Brain microvascular endothelial cell (primary cell): ENCODE measurements around the gene AKAP12.
"Not testable (repeated sequence)": the region's sequence is repeated elsewhere in the genome, so short reads cannot be mapped to it uniquely, and the experiment has no call there.

Experiments
- DNase-seq: peaks from one replicate; pipeline ENCODE4 v3.0.0-alpha.2; 2020
- H3K27ac ChIP-seq: fragments of 250-450 bp; sonication (Bioruptor Pico); 2 replicates; pipeline ENCODE4 v1.5.1; 2020; ENCODE audit warnings: mild to moderate bottlenecking, moderate library complexity
- H3K27me3 ChIP-seq: fragments of 250-450 bp; sonication (Bioruptor Pico); replicated peaks from 2 replicates; pipeline ENCODE4 v1.5.1; 2020; ENCODE audit warnings: mild to moderate bottlenecking
- H3K36me3 ChIP-seq: fragments of 250-450 bp; sonication (Bioruptor Pico); replicated peaks from 2 replicates; pipeline ENCODE4 v1.5.1; 2020; ENCODE audit warnings: mild to moderate bottlenecking
- H3K4me3 ChIP-seq: 2 replicates; pipeline ENCODE4 v1.5.1; 2011; ENCODE audit warnings: low read depth, mild to moderate bottlenecking, control low read depth, low read length, moderate library complexity
- in situ Hi-C: cut with HindIII; loops from 2 replicates; pipeline ENCODE4 v1.10.0; 2017; ENCODE audit warnings: low sequenced_read_pairs, low pct_ligation_motif_present
- TF ChIP-seq, protein P1 (sequence below): IDR thresholded peaks from 2 replicates; pipeline ENCODE4 v1.5.1; 2011; ENCODE audit warnings: low read depth, mild to moderate bottlenecking, moderate library complexity, low read length, control low read depth, inconsistent platforms; ENCODE audit errors: missing control alignments

Gene AKAP12

DNA sequence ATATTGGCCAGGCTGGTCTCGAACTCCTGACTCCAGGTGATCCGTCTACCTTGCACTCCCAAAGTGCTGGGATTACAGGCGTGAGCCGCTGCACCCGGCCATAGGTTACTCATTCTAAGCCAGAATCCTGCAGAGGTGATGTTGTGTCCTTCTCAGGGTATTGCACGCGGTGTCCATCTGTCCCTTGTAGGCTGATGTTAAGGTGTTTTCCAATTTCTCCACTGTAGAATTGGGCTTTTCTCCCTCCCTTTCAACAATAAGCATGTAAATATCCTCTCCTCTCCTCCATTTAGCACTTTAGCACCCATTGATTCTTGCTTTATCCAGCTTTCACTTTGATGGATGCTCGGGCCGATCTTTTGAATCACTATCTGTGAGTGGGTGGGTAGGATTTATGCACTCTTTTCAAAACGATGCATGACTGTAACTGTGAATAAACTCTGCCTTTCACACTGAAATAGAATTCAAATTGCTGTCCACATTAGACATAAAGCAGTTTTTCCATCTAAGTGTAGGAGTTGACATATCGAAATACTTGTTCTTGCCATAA is 99.0 kb downstream of the AKAP12 start:
- Histone ChIP-seq H3K27ac (no peak overlapping the region), H3K27me3 (no peaks in the 10 kb centered on the region), H3K36me3 (peaks cover 62% of the 10 kb centered on the region), H3K4me3 (no peak overlapping the region)
- in situ Hi-C loops: no loop called here
- no peak for DNase-seq
- TF ChIP-seq, protein P1, sequence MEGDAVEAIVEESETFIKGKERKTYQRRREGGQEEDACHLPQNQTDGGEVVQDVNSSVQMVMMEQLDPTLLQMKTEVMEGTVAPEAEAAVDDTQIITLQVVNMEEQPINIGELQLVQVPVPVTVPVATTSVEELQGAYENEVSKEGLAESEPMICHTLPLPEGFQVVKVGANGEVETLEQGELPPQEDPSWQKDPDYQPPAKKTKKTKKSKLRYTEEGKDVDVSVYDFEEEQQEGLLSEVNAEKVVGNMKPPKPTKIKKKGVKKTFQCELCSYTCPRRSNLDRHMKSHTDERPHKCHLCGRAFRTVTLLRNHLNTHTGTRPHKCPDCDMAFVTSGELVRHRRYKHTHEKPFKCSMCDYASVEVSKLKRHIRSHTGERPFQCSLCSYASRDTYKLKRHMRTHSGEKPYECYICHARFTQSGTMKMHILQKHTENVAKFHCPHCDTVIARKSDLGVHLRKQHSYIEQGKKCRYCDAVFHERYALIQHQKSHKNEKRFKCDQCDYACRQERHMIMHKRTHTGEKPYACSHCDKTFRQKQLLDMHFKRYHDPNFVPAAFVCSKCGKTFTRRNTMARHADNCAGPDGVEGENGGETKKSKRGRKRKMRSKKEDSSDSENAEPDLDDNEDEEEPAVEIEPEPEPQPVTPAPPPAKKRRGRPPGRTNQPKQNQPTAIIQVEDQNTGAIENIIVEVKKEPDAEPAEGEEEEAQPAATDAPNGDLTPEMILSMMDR: no peak

DNA sequence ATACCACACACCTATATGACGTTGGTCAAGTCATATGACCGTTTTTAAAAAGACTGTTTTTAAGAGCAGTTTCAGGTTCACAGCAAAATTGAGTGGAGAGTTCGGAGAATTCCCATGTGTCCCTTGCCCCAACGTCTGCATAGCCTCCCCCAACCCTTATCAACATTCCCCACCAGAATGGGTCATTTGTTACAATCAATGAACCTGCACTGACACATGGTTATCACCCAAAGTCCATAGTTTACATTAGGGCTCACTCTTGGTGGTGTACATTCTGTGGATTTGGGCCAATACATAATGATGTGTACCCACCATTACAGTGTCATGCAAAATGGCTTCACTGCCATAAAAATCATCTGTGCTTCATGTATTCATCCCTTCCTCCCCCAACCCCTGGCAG is 99.6 kb downstream of the AKAP12 start:
- no peak for DNase-seq
- no peaks in the 10 kb centered on the region for H3K27me3 ChIP-seq
- in situ Hi-C loops: no loop called here

DNA sequence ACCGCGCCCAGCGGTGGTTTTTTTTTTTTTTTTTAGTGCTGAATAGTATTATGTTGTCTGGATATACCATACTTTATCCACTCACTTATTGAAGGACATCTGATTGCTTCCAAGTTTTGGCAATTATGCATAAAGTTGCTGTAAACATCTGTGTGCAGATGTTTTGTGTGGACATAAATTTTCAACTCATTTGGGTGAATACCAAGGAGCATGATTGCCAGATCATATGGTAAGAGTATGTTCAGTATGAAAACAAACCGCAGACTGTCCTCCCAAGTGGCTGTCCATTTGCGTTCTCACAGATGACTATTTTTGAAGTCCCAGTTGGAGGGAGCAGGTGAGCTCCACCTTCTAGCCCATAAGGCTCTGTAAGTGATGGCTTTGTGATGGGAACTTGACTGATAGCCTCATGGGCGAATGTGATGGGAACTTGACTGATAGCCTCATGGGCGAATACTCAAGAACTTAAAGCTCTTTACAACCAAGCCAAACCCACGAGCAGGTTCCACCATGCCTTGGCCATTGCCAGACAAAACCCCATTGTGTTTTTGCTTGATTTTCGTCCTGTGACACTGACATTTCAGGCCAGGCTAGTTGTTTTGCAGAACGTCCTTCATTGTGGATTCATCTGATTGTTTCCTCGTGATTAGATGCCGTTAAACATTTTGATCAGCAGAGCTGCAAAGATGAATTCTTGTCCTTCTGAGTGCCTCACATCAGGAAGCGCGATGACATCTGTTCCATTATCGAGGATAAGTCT is 100.6 kb downstream of the AKAP12 start:
- H3K27me3 ChIP-seq: no peaks in the 10 kb centered on the region
- TF ChIP-seq, protein P1: no peak
- in situ Hi-C loops: no loop called here
- DNase-seq: no peak
- peaks cover 63% of the 10 kb centered on the region for H3K36me3 ChIP-seq
- H3K4me3 ChIP-seq: no peak overlapping the region
- no peak overlapping the region for H3K27ac ChIP-seq

More for the DNA sequence above, 99.6 kb downstream of the AKAP12 start:
- Histone ChIP-seq H3K36me3 (peaks cover 57% of the 10 kb centered on the region), H3K27ac (no peak overlapping the region), H3K4me3 (no peak overlapping the region)
- TF ChIP-seq, protein P1: no peak

DNA sequence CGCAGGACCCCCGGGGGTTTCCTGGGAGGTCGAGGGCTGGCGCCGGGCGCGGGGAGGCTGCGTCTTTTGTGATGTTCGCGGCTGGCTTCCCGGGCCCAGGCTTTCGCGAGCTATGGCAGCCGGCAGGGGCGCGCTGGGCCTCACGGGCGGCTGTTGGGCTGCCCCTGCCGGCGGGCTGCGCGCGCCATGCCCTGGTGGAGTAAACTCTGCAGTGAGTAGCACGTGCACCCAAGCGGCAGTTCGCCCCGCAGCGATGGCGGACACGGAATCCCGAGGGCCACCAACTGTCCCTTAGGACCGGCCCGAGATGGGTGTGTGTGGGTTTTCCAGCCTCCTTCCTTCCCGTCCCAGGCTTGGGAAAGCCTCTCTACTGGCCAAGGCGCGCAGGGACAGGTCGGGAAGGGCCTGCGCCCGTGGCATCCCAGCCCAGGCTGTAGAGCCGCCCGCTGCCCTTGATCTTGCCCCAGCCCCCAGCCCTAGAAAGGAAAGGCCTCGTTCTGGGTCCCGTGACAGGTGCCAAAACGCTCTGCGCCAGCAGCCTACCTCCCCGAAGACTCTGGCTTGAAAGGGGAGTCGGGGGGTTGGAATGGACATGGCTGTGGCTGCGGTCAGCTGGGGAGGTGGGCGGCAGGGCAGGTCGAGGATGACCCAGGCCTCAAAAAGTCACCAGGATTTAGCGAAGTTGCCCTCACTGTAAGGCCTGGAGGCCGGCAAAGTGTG is 101.9 kb downstream of the AKAP12 start:
- DNase-seq: no peak
- Histone ChIP-seq H3K36me3 (peaks cover 60% of the 10 kb centered on the region), H3K27me3 (no peaks in the 10 kb centered on the region), H3K4me3 (no peak overlapping the region), H3K27ac (no peak overlapping the region)
- in situ Hi-C loops: no loop called here
- TF ChIP-seq, protein P1: no peak

DNA sequence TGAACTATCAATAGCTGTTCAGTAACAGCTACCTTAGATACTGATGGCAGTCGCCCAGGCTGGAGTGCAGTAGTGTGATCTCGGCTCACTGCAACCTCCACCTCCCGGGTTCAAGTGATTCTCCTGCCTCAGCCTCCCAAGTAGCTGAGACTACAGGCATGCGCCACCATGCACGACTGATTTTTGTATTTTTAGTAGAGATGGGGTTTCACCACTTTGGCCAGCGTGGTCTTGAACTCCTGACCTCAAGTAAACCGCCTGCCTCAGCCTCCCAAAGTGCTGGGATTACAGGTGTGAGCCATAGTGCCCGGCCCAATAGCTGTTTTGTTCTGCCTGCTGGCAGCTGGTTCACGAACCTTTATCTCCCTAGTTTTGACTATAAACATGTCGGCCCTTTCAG is 103.0 kb downstream of the AKAP12 start:
- H3K27me3 ChIP-seq, H3K4me3 ChIP-seq, H3K27ac ChIP-seq, in situ Hi-C loops, DNase-seq: not testable (repeated sequence)
- peaks cover 65% of the 10 kb centered on the region for H3K36me3 ChIP-seq

DNA sequence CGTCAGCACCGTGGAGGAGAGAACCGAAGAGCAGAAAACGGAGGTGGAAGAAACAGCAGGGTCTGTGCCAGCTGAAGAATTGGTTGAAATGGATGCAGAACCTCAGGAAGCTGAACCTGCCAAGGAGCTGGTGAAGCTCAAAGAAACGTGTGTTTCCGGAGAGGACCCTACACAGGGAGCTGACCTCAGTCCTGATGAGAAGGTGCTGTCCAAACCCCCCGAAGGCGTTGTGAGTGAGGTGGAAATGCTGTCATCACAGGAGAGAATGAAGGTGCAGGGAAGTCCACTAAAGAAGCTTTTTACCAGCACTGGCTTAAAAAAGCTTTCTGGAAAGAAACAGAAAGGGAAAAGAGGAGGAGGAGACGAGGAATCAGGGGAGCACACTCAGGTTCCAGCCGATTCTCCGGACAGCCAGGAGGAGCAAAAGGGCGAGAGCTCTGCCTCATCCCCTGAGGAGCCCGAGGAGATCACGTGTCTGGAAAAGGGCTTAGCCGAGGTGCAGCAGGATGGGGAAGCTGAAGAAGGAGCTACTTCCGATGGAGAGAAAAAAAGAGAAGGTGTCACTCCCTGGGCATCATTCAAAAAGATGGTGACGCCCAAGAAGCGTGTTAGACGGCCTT is 110.0 kb downstream of the AKAP12 start:
- Histone ChIP-seq H3K4me3 (no peak overlapping the region), H3K27me3 (no peaks in the 10 kb centered on the region), H3K27ac (no peak overlapping the region), H3K36me3 (peaks cover 76% of the 10 kb centered on the region)
- in situ Hi-C loops: loop anchor here (25.0 kb wide), 1 partner anchor 462 kb away; no protein-coding TSS in a partner anchor
- DNase-seq: no peak
- TF ChIP-seq, protein P1: no peak
